GM21367 (cell line): Measurements from ENCODE around the gene TBC1D19.
"Not testable (repeated sequence)": the region's sequence is repeated elsewhere in the genome, so short reads cannot be mapped to it uniquely, and the experiment has no call there.

Experiments used
- ATAC-seq: cut with Tn5 transposase; IDR thresholded peaks from one replicate; pipeline ENCODE4 v1.9.1; 2021; ENCODE audit not compliant: unreplicated experiment

TBC1D19 gene, protein sequence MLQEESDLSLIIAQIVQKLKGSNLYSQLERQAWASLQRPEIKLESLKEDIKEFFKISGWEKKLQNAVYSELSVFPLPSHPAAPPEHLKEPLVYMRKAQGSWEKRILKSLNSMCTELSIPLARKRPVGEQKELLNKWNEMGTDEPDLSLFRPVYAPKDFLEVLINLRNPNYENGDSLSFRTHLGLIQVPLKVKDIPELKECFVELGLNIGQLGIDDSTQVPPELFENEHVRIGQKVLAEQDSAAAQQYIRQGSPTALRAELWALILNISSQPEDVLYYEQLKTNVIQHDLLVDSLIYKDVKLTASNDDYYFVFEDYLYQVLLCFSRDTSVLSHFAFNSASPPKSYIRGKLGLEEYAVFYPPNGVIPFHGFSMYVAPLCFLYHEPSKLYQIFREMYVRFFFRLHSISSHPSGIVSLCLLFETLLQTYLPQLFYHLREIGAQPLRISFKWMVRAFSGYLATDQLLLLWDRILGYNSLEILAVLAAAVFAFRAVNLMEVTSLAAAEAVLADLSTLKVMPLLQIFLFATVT

DNA sequence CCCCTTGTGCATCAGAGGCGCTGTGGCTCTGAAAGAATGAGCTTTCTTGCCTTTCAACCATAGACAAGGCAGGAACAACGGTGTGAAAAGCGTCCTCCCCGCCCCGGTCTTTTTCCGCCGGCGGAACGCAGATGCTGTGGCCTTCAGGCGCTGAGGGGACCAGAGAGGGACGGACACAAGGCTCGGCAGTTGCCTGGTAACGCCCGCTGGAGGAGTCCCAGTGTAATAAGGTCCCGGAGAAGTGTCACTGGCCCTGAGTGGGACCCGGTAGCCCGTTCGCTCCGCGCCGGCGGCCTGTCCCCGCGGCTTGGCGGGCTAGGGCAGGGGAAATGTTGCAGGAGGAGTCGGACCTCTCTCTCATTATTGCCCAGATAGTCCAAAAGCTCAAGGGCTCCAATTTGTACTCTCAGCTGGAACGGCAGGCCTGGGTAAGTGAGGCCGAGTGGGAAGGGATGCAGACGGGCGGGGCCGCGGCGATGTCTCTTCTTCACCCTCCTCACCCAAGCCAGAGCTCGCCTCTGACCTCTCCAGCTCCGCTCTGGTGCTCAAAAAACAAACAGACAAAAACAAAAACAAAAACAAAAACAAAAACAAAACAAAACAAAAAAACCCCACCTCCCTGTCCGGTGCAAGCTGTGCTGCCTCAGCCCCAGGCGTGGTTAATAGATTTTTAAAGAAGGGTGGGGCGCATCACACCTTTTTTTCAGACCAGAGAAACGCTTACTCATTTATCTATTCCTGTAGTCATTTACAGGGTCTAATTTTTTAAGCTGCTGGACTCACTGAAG lies at the start of gene TBC1D19:
Gene TBC1D19 (plus strand): TSS at position 220 of the 788 bp plus-strand sequence. CDS start 110 bp downstream, at position 330.
- ATAC-seq, result peak; percentile 100

DNA sequence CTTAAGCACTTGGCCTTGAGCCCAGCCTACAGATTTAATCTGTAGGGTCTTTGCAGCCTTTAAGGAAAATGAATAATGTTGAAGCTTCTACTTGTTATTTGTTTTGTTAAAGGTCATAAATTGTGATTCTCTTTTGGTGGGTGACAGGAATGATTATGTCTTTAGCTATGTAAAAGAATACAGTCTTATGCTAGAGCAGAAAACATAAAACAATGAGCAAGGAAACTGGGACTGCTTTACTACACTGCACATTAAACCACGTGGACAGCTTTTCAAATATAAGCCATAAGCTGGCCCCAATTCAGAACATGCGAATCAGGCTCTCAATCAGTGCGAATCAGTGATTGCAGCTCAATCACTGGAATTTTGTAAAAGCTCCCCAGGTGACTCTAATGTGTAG lies 40.9 kb upstream of the TBC1D19 start:
- no peak for ATAC-seq

DNA sequence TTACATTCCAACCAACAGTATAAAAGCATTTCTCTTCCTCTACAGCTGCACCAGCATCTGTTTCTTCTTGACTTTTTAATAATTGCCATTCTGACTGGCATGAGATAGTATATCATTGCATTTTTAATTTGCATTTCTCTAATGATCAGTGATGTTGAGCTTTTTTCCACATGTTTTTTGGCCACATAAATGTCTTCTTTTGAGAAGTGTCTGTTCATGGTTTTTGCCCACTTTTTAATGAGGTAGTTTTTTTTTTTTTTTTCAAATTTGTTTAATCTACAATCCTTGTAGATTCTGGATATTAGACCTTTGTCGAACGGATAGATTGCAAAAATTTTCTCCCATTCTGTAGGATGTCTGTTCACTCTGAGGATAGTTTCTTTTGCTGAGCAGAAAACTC lies 39.5 kb upstream of the TBC1D19 start:
- ATAC-seq, result no peak

DNA sequence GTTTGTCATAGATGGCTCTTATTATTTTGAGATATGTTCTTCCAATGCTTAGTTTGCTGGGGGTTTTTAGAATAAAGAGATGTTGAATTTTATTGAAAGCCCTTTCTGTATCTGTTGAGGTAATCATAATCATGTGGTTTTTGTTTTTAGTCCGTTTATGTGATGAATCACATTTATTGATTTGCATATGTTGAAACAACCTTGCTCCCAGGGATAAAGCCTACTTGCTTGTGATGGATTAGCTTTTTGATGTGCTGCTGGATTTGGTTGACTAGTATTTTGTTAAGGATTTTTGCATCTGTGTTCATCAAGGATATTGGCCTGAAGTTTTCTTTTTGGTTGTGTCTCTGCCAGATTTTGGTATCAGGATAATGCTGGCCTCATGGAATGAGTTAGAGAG lies 35.5 kb upstream of the TBC1D19 start:
- not testable (repeated sequence) for ATAC-seq

DNA sequence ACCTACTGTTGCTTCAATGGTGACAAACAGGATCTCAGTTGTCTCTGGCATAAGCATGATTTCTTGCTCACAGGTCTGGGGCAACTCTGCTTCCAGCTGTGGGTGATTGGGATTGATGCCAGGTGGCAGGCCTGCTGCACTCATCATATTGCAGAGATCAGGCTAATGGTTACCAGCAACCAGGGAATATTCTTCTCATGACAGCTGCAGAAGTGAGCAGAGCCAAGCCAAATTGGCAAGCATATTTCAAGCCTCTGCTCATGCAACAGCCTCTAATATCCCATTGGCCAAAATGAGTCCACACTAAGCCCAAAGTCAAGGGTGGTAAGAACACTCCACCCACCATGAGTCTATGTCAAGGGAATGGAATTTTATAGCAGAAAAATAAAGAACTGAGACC lies 26.7 kb upstream of the TBC1D19 start:
- ATAC-seq, result no peak

DNA sequence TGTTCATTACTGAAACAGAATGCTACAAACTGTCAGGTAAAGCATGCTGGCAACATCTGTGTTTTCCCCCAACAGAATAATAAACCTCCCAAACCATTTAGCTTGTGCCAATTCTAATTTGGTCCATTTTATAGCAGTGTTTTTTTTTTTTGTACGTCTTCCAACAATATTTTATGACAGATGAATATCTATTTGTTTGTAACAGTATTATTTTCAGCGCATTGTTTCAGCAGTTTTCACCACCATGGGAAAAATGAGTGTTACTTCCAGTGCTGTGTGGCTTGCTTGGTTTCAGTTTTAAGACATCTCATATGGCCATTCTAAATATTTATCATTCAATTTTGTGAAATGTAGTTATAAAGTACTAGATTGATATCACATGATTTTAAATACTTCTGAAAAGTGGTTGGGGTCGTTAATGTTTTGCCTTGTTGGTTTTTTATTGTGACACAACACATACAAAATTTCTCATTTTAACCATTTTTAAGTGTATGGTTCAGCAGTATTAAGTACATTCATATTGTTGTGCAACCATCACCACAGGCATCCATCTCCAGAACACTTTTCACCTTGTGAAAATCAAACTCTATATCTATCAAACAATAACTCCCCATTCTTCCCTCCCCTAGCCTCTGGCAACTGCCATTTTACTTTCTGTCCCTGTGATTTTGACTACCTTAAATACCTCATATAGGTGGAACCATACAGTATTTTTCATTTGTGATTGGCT lies 25.6 kb upstream of the TBC1D19 start:
- ATAC-seq, result no peak

DNA sequence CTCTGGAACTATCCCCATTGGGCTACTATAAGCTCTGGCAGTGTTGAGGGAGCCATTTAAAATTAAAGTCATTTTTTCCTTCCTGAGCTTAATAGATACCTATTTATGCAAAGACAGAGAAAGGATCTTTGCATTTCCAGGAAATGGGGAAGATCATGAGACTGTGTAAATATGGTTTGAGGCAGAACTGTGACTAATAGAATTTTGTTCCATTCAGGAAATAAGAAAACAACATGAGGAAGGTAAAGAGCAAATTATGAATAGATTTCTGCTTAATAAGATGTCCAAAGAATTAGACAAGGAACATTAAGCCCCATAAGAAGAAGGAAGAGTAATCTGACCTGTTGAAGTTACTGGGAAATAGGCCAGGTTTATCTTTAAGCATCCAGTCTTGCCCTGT lies 17.8 kb upstream of the TBC1D19 start:
- no peak for ATAC-seq

DNA sequence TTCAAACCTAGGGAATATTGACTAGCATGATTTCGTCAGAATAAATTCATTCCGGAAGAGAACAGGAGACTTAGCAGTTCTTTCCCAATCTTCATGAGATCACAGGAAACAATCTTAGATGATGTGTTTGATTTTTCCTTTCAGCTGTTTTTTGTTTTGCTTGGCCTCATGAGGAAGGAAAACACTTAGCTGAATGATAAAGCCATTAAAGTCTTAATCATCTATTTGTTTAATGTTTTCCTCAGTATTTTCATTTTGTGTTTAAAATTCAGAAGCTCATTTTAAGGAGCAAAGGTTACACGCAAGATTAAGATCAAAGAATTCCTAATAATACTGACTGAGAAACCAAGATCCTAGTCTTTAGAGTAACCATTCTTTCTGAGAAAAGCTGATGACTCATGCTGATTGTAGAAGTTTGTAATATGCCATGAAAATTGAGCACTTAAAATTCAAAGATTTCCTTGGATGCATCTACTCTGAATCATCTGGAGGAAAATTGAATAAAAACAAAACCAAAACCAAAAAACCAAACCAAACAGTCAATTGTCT lies 15.4 kb upstream of the TBC1D19 start:
- no peak for ATAC-seq

DNA sequence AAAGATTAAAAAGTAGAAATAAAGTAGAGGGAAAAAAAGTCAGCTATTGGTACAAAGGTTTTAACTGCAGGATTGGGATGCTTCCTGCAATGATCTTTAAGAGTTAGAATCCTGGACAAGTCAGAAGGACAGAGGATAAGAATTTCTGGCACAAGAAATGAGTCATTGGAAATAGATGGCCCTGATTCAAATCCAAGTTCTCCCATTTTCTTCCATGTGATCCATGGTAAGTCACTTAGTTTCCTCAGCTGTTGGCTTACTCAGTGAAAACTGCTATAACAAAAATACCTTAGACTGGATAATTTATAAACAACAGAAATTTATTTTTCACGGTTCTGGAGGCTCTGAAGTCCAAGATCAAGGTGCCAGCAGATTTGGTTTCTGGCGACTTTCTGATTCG lies 13.3 kb upstream of the TBC1D19 start:
- no peak for ATAC-seq

DNA sequence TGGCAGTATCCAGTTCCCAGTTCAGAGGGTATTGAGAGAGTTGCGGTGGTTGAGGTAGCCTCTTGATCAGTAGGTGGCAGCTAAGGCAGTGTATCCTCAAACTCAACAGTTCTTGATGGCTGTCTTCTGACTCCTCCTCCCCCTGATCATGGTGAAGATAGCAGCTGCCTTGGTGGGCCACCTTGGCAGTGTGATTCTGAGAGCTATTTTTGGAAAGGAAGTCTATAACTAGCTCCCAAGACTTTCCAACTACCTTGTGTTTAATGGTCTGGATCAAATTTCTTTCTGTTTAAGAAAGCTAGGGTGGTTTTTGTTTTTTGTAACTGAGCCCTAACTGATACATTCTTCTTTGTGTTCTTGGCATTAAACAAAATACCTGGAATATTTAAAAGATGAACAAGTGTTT lies 10.5 kb upstream of the TBC1D19 start:
- no peak for ATAC-seq

DNA sequence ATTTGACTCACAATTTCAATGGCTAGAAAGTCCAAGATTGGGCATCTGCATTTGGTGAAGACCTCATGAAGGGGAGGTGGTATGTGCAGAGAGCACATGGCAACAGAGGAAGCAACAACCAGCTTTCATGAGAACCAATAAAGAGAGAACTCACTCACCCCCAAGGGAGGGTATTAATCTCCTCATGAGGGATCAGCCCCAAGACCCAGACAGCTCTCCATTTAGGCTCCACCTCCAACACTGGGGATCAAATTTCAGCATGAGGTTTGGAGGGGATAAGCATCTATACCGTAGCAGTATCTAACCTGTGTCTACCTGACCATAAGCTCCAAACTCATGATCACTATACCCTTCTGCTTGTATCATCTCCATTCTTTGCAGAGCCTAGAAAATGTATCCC lies 9.3 kb upstream of the TBC1D19 start:
- ATAC-seq, result no peak

DNA sequence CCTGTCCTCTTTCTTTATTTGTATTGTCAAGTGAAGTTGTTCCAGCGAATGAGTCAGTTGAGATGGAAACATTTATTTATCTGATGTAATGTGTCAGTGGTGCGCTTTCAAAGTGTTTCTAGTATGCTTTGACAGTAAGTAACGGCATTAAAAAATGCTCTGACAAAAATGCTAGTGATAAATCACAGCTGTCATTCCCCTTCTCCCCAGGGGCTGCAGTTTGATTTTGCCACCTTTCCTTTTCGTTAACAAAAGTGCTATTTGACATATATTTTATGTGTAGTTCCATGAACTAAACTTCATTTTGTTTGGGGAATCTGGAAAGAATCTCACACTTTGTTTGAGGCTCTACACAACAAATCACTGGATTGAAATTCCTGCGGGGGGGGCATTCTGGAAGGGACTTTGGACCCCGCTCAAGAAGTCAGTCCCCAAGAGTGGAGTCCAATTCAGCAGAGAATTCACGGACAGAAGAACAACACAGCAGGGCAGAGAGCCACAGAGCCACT lies 7.6 kb upstream of the TBC1D19 start:
- ATAC-seq, result no peak

DNA sequence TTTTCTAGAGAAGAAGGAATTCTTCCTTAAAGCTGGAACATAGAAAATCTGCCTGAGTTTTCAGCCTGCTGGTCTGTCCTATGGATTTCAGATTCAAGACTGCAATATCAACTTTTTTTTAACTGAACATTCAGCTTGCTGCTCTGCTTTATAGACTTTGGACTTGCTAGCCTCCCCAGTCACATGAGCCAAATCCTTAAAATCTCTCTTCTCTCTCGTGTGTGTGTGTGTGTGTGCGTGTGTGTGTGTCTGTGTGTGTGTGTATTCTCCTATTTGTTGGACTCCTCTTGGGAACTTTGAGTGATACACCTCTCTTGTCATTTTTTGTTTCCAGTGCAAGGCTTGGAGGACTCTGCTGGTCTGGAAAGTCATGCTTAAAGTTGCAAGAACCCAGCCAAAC lies 6.8 kb upstream of the TBC1D19 start:
- no peak for ATAC-seq

DNA sequence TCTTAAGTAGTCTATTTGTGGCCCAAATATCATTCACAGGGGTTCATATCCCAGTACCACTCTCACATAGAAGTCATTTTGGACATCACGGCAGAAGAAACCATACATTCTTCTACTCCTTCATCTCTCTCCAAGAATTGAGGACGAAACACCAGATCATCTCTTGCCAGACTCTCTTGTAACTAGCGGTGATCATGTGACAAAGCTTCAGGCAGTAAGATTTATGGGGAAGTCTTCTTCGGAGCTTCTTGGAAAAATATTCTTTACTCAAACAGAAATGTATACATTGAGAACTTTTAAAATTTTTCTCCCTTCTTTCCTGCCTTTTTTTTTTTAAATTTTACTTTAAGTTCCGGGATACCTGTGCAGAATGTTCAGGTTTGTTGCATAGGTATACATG lies 4.7 kb upstream of the TBC1D19 start:
- ATAC-seq, result no peak

DNA sequence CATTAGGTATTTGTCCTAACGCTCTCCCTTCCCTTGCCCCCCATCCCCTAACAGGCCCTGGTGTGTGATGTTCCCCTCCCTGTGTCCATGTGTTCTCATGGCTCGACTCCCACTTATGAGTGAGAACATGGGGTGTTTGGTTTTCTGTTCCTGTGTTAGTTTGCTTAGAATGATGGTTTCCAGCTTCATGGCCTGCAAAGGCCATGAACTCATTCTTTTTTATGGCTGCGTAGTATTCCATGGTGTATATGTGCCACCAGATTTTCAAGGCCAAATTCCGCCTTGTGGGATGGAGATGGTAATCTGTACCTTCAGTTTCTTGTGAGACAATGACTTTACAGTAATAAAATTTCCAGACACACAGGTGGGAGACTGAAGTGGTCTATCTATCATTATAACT lies 2.5 kb upstream of the TBC1D19 start:
- not testable (repeated sequence) for ATAC-seq

DNA sequence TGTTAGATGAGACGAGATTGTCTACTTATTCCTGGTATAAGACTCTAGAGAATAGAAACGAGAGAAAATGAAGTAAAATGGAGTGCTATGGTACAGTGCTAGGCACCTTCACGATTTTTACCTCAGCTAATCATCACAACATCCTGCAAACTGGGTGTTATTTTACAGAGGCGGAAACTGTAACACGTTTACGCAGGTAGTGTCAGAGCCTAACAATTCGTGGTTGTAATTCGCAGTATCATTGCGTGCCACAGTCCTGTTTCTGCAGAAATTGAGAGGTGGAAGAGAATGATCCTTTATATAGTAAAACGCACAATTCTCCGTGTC lies 383 bp upstream of the TBC1D19 start:
- ATAC-seq, result peak; percentile 57

DNA sequence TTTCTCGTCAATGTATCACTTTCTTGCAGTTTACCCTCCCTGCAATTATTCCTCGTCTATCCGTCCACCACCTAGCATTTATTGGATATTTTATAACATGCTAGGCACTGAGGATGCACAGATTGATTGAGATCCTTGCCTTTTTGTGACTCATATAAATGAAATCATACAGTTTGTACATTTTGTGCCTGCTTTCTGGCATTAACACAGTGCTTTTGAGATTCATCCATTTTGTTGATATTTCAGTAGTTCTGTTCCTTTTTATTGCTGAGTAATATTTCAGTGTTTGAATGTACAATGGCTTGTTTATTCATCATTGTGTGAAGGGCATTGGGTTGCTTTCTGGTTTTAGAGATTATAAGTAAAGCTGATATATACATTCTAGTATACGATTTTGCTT lies 841 bp downstream of the TBC1D19 start:
- ATAC-seq, result no peak

DNA sequence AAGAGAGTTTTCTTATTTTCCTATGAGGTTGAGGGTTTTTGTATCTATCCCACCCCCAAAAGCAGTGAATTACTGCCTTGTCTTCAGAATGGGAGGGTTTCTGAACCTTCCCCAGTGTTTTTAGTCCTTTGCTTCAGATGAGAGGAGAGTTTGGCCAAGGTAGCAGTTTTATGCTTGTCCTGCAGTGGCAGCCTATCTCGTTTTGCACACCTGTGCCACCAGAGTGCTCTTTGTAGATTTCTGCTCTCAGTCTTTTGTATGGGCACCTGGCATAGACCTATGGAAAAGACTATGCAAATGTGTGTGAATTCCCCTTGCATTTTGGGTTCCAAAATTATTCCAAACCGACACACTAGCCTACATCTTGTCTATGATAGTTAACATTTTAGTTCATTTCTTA lies 5.8 kb downstream of the TBC1D19 start:
- ATAC-seq, result no peak

DNA sequence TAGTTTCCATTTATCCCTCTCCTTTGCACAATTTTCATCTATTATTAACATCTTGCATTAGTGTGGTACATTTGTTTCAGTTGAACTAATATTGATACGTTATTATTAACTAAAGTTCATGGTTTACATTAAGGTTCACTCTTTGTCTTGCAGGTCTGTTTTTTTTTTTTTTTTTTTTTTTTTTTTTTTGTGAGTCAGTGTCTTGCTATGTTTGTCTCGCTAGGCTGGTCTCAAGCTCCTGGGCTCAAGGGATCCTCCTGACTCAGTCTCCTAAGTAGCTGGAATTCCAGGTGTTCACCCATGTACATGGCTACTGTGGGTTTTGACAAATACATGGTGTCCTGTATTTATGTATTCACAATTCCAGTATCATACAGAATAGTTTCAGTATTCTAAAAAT lies 6.8 kb downstream of the TBC1D19 start:
- ATAC-seq, result no peak

DNA sequence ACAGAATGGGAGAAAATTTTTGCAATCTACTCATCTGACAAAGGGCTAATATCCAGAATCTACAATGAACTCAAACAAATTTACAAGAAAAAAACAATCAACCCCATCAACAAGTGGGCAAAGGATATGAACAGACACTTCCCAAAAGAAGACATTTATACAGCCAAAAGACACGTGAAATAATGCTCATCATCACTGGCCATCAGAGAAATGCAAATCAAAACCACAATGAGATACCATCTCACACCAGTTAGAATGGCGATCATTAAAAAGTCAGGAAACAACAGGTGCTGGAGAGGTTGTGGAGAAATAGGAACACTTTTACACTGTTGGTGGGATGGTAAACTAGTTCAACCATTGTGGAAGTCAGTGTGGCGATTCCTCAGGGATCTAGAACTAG lies 9.7 kb downstream of the TBC1D19 start:
- ATAC-seq, result not testable (repeated sequence)

DNA sequence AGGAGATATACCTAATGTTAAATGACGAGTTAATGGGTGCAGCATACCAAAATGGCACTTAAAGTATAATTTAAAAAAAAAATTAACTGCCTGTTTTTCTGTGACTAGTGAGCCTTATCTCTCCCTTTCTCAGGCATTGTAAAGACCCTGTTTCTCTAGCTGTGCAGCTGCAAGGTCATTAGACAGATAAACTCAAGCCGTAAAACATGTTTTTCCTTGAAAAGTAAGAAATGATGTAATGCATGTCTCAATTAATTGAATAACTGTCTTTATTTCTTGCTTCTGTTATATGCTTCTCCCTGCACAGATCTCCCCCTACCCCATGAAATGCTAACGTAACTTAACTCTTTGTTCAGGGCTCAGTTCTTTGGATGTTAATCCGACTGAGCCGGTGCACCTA lies 10.5 kb downstream of the TBC1D19 start:
- ATAC-seq, result no peak
